GM23248 (cell line): Measurements from ENCODE around the gene SLC6A9. TPM values are rescaled to one million over a fixed set of nuclear protein-coding genes. Genes with fewer than 3 reads are reported as not detected.

ENCODE experiments used
- DNase-seq: peaks from one replicate; pipeline ENCODE4 v3.0.0-alpha.2; 2015
- H2AFZ ChIP-seq: fragments of 200-600 bp; sonication (generic); 2 replicates; pipeline ENCODE4 v1.6.1; 2016; ENCODE audit warnings: antibody characterized with exemption
- H3F3A ChIP-seq: fragments of 200-600 bp; sonication (generic); 2 replicates; pipeline ENCODE4 v1.6.1; 2016; ENCODE audit warnings: mild to moderate bottlenecking, antibody characterized with exemption, mixed run types; ENCODE audit not compliant: insufficient read depth
- H3K27ac ChIP-seq: fragments of 200-600 bp; sonication (generic); 2 replicates; pipeline ENCODE4 v1.5.1; 2016; ENCODE audit warnings: mild to moderate bottlenecking
- H3K27me3 ChIP-seq: fragments of 200-600 bp; sonication (generic); replicated peaks from 2 replicates; pipeline ENCODE4 v1.6.1; 2016; ENCODE audit warnings: mild to moderate bottlenecking; ENCODE audit not compliant: insufficient read depth
- H3K36me3 ChIP-seq: fragments of 200-600 bp; sonication (generic); 2 replicates; pipeline ENCODE4 v1.6.1; 2016; ENCODE audit warnings: low read depth, mild to moderate bottlenecking
- H3K4me1 ChIP-seq: fragments of 200-600 bp; sonication (generic); 2 replicates; pipeline ENCODE4 v1.6.1; 2016; ENCODE audit warnings: mild to moderate bottlenecking; ENCODE audit not compliant: insufficient read depth
- H3K4me2 ChIP-seq: fragments of 200-600 bp; sonication (generic); one replicate; pipeline ENCODE4 v1.6.1; 2016; ENCODE audit warnings: mild to moderate bottlenecking; ENCODE audit not compliant: unreplicated experiment
- H3K4me3 ChIP-seq: fragments of 200-600 bp; sonication (generic); 2 replicates; pipeline ENCODE4 v1.5.1; 2016; ENCODE audit warnings: mild to moderate bottlenecking
- H3K79me2 ChIP-seq: fragments of 200-600 bp; sonication (generic); 2 replicates; pipeline ENCODE4 v1.6.1; 2016; ENCODE audit warnings: mild to moderate bottlenecking; ENCODE audit not compliant: insufficient read depth
- H3K9ac ChIP-seq: fragments of 200-600 bp; sonication (generic); 2 replicates; pipeline ENCODE4 v1.6.1; 2016; ENCODE audit warnings: mild to moderate bottlenecking
- H3K9me2 ChIP-seq: fragments of 200-600 bp; sonication (generic); 2 replicates; pipeline ENCODE4 v1.6.1; 2016; ENCODE audit warnings: mixed run types, mild to moderate bottlenecking, moderate library complexity; ENCODE audit not compliant: insufficient read depth
- H3K9me3 ChIP-seq: fragments of 200-600 bp; sonication (generic); one replicate; pipeline ENCODE4 v1.6.1; 2017; ENCODE audit warnings: low read depth
- H4K20me1 ChIP-seq: fragments of 200-600 bp; sonication (generic); 2 replicates; pipeline ENCODE4 v1.6.0; 2016; ENCODE audit not compliant: insufficient read depth
- EZH2 ChIP-seq: fragments of 200-600 bp; sonication (generic); IDR thresholded peaks from 2 replicates; pipeline ENCODE4 v1.6.1; 2018; ENCODE audit warnings: antibody characterized with exemption, mild to moderate bottlenecking; ENCODE audit not compliant: insufficient read depth, poor library complexity, severe bottlenecking
- EZH2phosphoT487 ChIP-seq: fragments of 200-600 bp; sonication (generic); IDR thresholded peaks from 2 replicates; pipeline ENCODE4 v1.6.1; 2018; ENCODE audit warnings: antibody characterized with exemption, moderate library complexity, mild to moderate bottlenecking, low read depth; ENCODE audit not compliant: insufficient read depth
- WGBS, 2 experiments: methylation state at CpG; one replicate each; pipeline ENCODE4 v1.1.6; 2015 to 2017; ENCODE audit warnings: low lambda C conversion rate in 2 of 2, low coverage in 1 of 2; ENCODE audit errors: missing lambda C conversion rate in 2 of 2; 5-methylcytosine and 5-hydroxymethylcytosine counted together
- in situ Hi-C: fragments of 300-500 bp; cut with MboI; formaldehyde crosslinking; loops from 2 replicates; pipeline ENCODE4 v1.15.0; 2020
- polyA plus RNA-seq: library from polyadenylated mRNA; unstranded; fragments of >200 nt; fragmentation: Nextera tagmentation; extraction: Ambion mirVana; gene quantifications from 2 replicates; pipeline ENCODE4 v1.2.1, GENCODE V29; 2016
- total RNA-seq: library from RNA; depleted of rRNA; stranded (reverse); fragments of >200 nt; shearing (Covaris generic); gene quantifications from 2 replicates; pipeline ENCODE4 v1.2.3, GENCODE V29; 2014

Gene SLC6A9
- total and polyA plus RNA-seq, 2 experiments from 2014 or later, result 22.2 to 34.6 TPM

- H3K36me3 ChIP-seq, result no peaks in the 10 kb centered on the region
- no peak overlapping the region for H3K4me2 ChIP-seq
- DNase-seq, result no peak
- no peaks in the 10 kb centered on the region for H3K9me3 ChIP-seq
- WGBS, 2 experiments, result 89 to 93% methylated on average over 13 of the region's 13 CpGs
- in situ Hi-C loops, result no loop called here
- no peak overlapping the region for H3K27ac ChIP-seq
- no peaks in the 10 kb centered on the region for H4K20me1 ChIP-seq
- TF ChIP-seq EZH2phosphoT487 (no peak), EZH2 (no peak)
- no peaks in the 10 kb centered on the region for H3K4me1 ChIP-seq
- no peak overlapping the region for H3K4me3 ChIP-seq
- no peaks in the 10 kb centered on the region for H3K27me3 ChIP-seq
- H3K79me2 ChIP-seq, result no peaks in the 10 kb centered on the region
- H3K9me2 ChIP-seq, result no peaks in the 10 kb centered on the region
- H3F3A ChIP-seq, result no peaks in the 10 kb centered on the region
- H2AFZ ChIP-seq, result no peak overlapping the region
- no peak overlapping the region for H3K9ac ChIP-seq
These were observed 18.2 kb downstream of the SLC6A9 start for GRCh38 chr1:44012941-44013609.

- no peaks in the 10 kb centered on the region for H4K20me1 ChIP-seq
- no peaks in the 10 kb centered on the region for H3K9me3 ChIP-seq
- in situ Hi-C loops, result no loop called here
- no peaks in the 10 kb centered on the region for H3K27me3 ChIP-seq
- no peak overlapping the region for H3K4me3 ChIP-seq
- no peak for TF ChIP-seq EZH2phosphoT487
- no peak for TF ChIP-seq EZH2
- 78 to 86% methylated on average over 2 of the region's 2 CpGs for WGBS, 2 experiments
- H3K36me3 ChIP-seq, result no peaks in the 10 kb centered on the region
- H3K27ac ChIP-seq, result no peak overlapping the region
- no peaks in the 10 kb centered on the region for H3K9me2 ChIP-seq
- DNase-seq, result no peak
- no peaks in the 10 kb centered on the region for H3K79me2 ChIP-seq
- H3K9ac ChIP-seq, result no peak overlapping the region
- no peaks in the 10 kb centered on the region for H3F3A ChIP-seq
- no peak overlapping the region for H3K4me2 ChIP-seq
- H2AFZ ChIP-seq, result no peak overlapping the region
- H3K4me1 ChIP-seq, result no peaks in the 10 kb centered on the region
These were observed 18.9 kb downstream of the SLC6A9 start for GRCh38 chr1:44012404-44012803.

GRCh38 chr1:44010935-44011471 lies 20.3 kb downstream of the SLC6A9 start:
- H3K4me3 ChIP-seq, result no peak overlapping the region
- no peaks in the 10 kb centered on the region for H3K27me3 ChIP-seq
- H3K9ac ChIP-seq, result no peak overlapping the region
- no peaks in the 10 kb centered on the region for H4K20me1 ChIP-seq
- no peaks in the 10 kb centered on the region for H3K9me3 ChIP-seq
- no peaks in the 10 kb centered on the region for H3K36me3 ChIP-seq
- H3K27ac ChIP-seq, result no peak overlapping the region
- no peak for TF ChIP-seq EZH2
- no peak for TF ChIP-seq EZH2phosphoT487
- 0 out of 2 replicates have a peak, but pooled peaks cover 1% of the 10 kb centered on the region for H3K4me1 ChIP-seq
- in situ Hi-C loops, result no loop called here
- H3F3A ChIP-seq, result no peaks in the 10 kb centered on the region
- no peaks in the 10 kb centered on the region for H3K79me2 ChIP-seq
- H3K4me2 ChIP-seq, result no peak overlapping the region
- H3K9me2 ChIP-seq, result no peaks in the 10 kb centered on the region
- DNase-seq, result no peak
- 85% methylated on average over 8 to 11 of the region's 11 CpGs for WGBS, 2 experiments
- H2AFZ ChIP-seq, result no peak overlapping the region

- no peak overlapping the region for H2AFZ ChIP-seq
- no peak overlapping the region for H3K4me3 ChIP-seq
These were observed 23.0 kb downstream of the SLC6A9 start for GRCh38 chr1:44008259-44008658.

More at GRCh38 chr1:44008259-44008658, 23.0 kb downstream of the SLC6A9 start:
- Histone ChIP-seq H3K9me2 (no peaks in the 10 kb centered on the region), H3K36me3 (no peaks in the 10 kb centered on the region), H3K4me2 (no peak overlapping the region), H4K20me1 (no peaks in the 10 kb centered on the region), H3K27me3 (no peaks in the 10 kb centered on the region), H3K27ac (no peak overlapping the region), H3K79me2 (no peaks in the 10 kb centered on the region), H3K9ac (no peak overlapping the region), H3F3A (no peaks in the 10 kb centered on the region), H3K9me3 (no peaks in the 10 kb centered on the region), H3K4me1 (0 out of 2 replicates have a peak, but pooled peaks cover 3% of the 10 kb centered on the region)
- TF ChIP-seq EZH2, result no peak
- TF ChIP-seq EZH2phosphoT487, result no peak
- 94 to 98% methylated on average over 12 of the region's 12 CpGs for WGBS, 2 experiments
- no peak for DNase-seq
- in situ Hi-C loops, result no loop called here
